ENCODE measurements around the gene FLNC. TPM values are rescaled to one million over a fixed set of nuclear protein-coding genes. Genes with fewer than 3 reads are reported as not detected.

FLNC gene
- total RNA-seq, 1 donor from 2014 or later: 7.7 TPM

- Mint-ChIP-seq H3K9me3 (ENCODE audit: unreplicated experiment) (no peaks in the 10 kb centered on the region), H3K36me3 (ENCODE audit: low read depth, unreplicated experiment) (peaks cover 19% of the 10 kb centered on the region), H3K4me3 (ENCODE audit: unreplicated experiment) (no peak overlapping the region), H3K4me1 (ENCODE audit: unreplicated experiment) (peaks cover 14% of the 10 kb centered on the region), H3K27ac (ENCODE audit: unreplicated experiment) (no peak overlapping the region), H3K27me3 (ENCODE audit: unreplicated experiment) (peaks cover 3% of the 10 kb centered on the region)
- no peak for DNase-seq (ENCODE audit: low spot score)
- TF ChIP-seq CTCF (IDR thresholded peaks at IDR 0.05; ENCODE audit: unreplicated experiment): no peak
These were observed 35.1 kb upstream of the FLNC start for GRCh38 chr7:128795129-128795528.

- Mint-ChIP-seq H3K36me3 (ENCODE audit: low read depth, unreplicated experiment) (peaks cover 19% of the 10 kb centered on the region), H3K9me3 (ENCODE audit: unreplicated experiment) (no peaks in the 10 kb centered on the region), H3K4me3 (ENCODE audit: unreplicated experiment) (no peak overlapping the region), H3K4me1 (ENCODE audit: unreplicated experiment) (peaks cover 11% of the 10 kb centered on the region), H3K27me3 (ENCODE audit: unreplicated experiment) (no peaks in the 10 kb centered on the region), H3K27ac (ENCODE audit: unreplicated experiment) (no peak overlapping the region)
- no peak for DNase-seq (ENCODE audit: low spot score)
- no peak for TF ChIP-seq CTCF (IDR thresholded peaks at IDR 0.05; ENCODE audit: unreplicated experiment)
These were observed 33.9 kb upstream of the FLNC start for GRCh38 chr7:128796327-128796726.

- peaks cover 19% of the 10 kb centered on the region for H3K36me3 Mint-ChIP-seq (ENCODE audit: low read depth, unreplicated experiment)
- H3K4me1 Mint-ChIP-seq (ENCODE audit: unreplicated experiment): peaks cover 6% of the 10 kb centered on the region
- no peaks in the 10 kb centered on the region for H3K27me3 Mint-ChIP-seq (ENCODE audit: unreplicated experiment)
- H3K4me3 Mint-ChIP-seq (ENCODE audit: unreplicated experiment): no peak overlapping the region
- no peak for TF ChIP-seq CTCF (IDR thresholded peaks at IDR 0.05; ENCODE audit: unreplicated experiment)
- DNase-seq (ENCODE audit: low spot score): no peak
- H3K27ac Mint-ChIP-seq (ENCODE audit: unreplicated experiment): no peak overlapping the region
- no peaks in the 10 kb centered on the region for H3K9me3 Mint-ChIP-seq (ENCODE audit: unreplicated experiment)
These were observed 30.8 kb upstream of the FLNC start for GRCh38 chr7:128799451-128799850.

- Mint-ChIP-seq H3K4me3 (ENCODE audit: unreplicated experiment) (no peak overlapping the region), H3K36me3 (ENCODE audit: low read depth, unreplicated experiment) (peaks cover 10% of the 10 kb centered on the region), H3K27me3 (ENCODE audit: unreplicated experiment) (no peaks in the 10 kb centered on the region), H3K9me3 (ENCODE audit: unreplicated experiment) (no peaks in the 10 kb centered on the region), H3K27ac (ENCODE audit: unreplicated experiment) (no peak overlapping the region), H3K4me1 (ENCODE audit: unreplicated experiment) (peaks cover 10% of the 10 kb centered on the region)
- TF ChIP-seq CTCF (IDR thresholded peaks at IDR 0.05; ENCODE audit: unreplicated experiment): no peak
- DNase-seq (ENCODE audit: low spot score): no peak
These were observed 29.6 kb upstream of the FLNC start for GRCh38 chr7:128800567-128800966.

GRCh38 chr7:128801003-128801402 is 29.2 kb upstream of the FLNC start:
- H3K4me3 Mint-ChIP-seq (ENCODE audit: unreplicated experiment): no peak overlapping the region
- no peak overlapping the region for H3K27ac Mint-ChIP-seq (ENCODE audit: unreplicated experiment)
- no peak for DNase-seq (ENCODE audit: low spot score)
- H3K36me3 Mint-ChIP-seq (ENCODE audit: low read depth, unreplicated experiment): peaks cover 10% of the 10 kb centered on the region
- H3K27me3 Mint-ChIP-seq (ENCODE audit: unreplicated experiment): no peaks in the 10 kb centered on the region
- H3K9me3 Mint-ChIP-seq (ENCODE audit: unreplicated experiment): no peaks in the 10 kb centered on the region
- peaks cover 10% of the 10 kb centered on the region for H3K4me1 Mint-ChIP-seq (ENCODE audit: unreplicated experiment)
- TF ChIP-seq CTCF (IDR thresholded peaks at IDR 0.05; ENCODE audit: unreplicated experiment): no peak
